ENCODE measurements around the gene ZEB2. TPM values are rescaled to one million over a fixed set of nuclear protein-coding genes. Genes with fewer than 3 reads are reported as not detected.

The ZEB2 gene
- total and polyA plus RNA-seq, 2 of the 13 experiments (the other 11 are each of a cell fraction or from before 2014, with no cell fraction given) = 0.07 TPM; not detected in 1

DNA sequence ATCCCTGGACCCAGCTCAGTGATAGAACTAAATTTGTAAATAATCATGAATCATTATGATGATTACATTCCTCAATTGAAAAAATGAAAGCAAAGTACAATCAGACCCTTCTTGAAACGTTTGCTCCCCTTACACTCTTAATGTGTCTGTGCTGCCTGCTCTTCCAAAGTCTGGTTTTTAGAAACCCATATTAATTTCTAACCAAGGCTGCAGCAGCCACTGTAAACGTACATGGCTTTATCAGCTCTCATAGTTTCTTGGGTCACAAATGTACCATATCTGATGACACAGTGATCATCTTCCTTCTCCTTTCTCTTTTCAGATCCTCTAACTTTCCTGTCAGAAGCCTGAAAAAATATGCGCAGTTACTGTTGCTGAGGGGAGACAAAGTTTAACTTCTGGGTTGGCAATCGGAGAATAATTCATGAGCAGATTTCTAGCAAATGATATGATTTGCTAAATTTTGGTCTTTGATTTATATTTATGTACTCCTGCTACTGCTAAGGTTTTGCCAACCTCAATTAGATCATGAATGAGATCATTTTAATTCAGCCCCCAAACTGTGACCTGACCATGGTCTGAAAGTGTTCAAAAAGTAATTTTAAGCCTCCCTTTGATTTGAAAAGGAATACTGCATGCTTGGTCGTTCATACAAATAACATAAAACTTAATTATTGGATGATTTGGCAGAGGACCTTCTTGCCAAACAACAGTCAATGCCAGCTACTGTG is 12.3 kb downstream of the ZEB2 start:
- Histone ChIP-seq H3K9ac (ENCODE audit: insufficient read depth, low read depth, low read length) (no peak overlapping the region), H3K79me2 (ENCODE audit: insufficient read depth, low read length) (no peaks in the 10 kb centered on the region)

DNA sequence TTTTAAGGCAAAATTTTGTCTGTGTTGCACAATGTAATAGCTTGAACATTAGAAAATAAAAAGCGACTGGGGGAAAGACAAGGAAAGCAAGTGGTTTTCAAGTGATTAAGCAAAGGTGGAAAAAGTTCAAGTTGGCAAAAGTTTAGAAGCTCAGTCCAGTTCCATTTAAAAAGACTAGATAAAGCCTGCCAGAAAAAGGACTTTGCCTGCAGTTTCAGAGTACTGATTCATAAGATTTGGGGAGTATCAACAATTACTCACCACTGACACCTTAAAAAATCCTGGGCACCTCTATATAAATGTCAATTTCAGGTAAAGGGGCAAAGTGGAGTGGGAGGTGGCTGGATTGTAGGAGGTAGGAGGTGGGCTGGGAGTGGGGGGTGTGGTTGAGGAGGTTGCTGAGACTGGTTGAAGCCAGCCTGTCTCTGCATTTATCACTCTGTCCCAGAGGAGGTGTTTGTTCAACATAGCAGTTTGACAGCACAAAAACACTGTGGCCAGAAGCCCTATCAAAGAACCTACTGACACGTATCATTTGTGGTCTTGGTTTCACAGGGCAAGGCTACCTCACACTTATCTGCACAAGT is 14.6 kb downstream of the ZEB2 start:
- DNase-seq (ENCODE audit: low spot score) (no peak), FAIRE-seq (no peak), ATAC-seq (no peak)
- Histone ChIP-seq H3K9me3 (ENCODE audit: low read length) (no peaks in the 10 kb centered on the region), H3K9ac (ENCODE audit: insufficient read depth, low read depth, low read length) (no peak overlapping the region), H3K79me2 (ENCODE audit: insufficient read depth, low read length) (no peaks in the 10 kb centered on the region), H4K20me1 (ENCODE audit: insufficient read depth, low read length) (no peaks in the 10 kb centered on the region), H3K4me3 (replicated peaks in 1 of 3; ENCODE audit: insufficient read depth in 1 of 3, low read depth in 2 of 3, low read length in 3 of 3) (no peak overlapping the region), H3K27me3 (ENCODE audit: control insufficient read depth in 1 of 2, insufficient read depth in 2 of 2, low read length in 2 of 2) (peaks cover 0 to 33% of the 10 kb centered on the region in 2 experiments; a peak in 4 of 5 replicates), H2AFZ (ENCODE audit: low read length) (no peak overlapping the region), H3K4me1 (ENCODE audit: insufficient read depth, low read length) (no peaks in the 10 kb centered on the region), H3K27ac (ENCODE audit: extremely low read length, insufficient read depth, low read length) (no peak overlapping the region), H3K4me2 (ENCODE audit: low read depth, low read length) (no peak overlapping the region), H3K36me3 (replicated peaks in 1 of 2; ENCODE audit: control insufficient read depth in 1 of 2, insufficient read depth in 2 of 2, low read length in 2 of 2) (no peaks in the 10 kb centered on the region)
- ChIA-PET CTCF (ENCODE audit: low intra/inter-chr PET ratio, low total read pairs) (no interaction called here), POLR2A (no interaction called here)
- intact Hi-C loops (cut with micrococcal nuclease; ENCODE audit: unreplicated experiment) (no loop called here), in situ Hi-C loops (cut with HindIII; ENCODE audit: extremely low pct_ligation_motif_present, low pct_unique_long_range_greater_than_20kb) (no loop called here)
- WGBS (ENCODE audit: low lambda C conversion rate) = 3% methylated on average over 2 of the region's 2 CpGs
- BruUV-seq (replicated peaks) = no TSS peak
- TF ChIP-seq SIX1 (CRISPR knock-in tag; IDR thresholded peaks at IDR 0.05; ENCODE audit: borderline replicate concordance) = no peak
- TF ChIP-seq, protein P1, sequence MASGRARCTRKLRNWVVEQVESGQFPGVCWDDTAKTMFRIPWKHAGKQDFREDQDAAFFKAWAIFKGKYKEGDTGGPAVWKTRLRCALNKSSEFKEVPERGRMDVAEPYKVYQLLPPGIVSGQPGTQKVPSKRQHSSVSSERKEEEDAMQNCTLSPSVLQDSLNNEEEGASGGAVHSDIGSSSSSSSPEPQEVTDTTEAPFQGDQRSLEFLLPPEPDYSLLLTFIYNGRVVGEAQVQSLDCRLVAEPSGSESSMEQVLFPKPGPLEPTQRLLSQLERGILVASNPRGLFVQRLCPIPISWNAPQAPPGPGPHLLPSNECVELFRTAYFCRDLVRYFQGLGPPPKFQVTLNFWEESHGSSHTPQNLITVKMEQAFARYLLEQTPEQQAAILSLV (CRISPR knock-in tag; IDR thresholded peaks at IDR 0.05; ENCODE audit: borderline replicate concordance) = no peak
- no peak for TF ChIP-seq ZNF564 (CRISPR knock-in tag; IDR thresholded peaks at IDR 0.05)
- no peak for TF ChIP-seq ETV5 (CRISPR knock-in tag; IDR thresholded peaks at IDR 0.05; ENCODE audit: borderline replicate concordance)
- TF ChIP-seq, protein P2, sequence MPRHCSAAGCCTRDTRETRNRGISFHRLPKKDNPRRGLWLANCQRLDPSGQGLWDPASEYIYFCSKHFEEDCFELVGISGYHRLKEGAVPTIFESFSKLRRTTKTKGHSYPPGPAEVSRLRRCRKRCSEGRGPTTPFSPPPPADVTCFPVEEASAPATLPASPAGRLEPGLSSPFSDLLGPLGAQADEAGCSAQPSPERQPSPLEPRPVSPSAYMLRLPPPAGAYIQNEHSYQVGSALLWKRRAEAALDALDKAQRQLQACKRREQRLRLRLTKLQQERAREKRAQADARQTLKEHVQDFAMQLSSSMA (CRISPR knock-in tag; IDR thresholded peaks at IDR 0.05) = no peak
- TF ChIP-seq, protein P3, sequence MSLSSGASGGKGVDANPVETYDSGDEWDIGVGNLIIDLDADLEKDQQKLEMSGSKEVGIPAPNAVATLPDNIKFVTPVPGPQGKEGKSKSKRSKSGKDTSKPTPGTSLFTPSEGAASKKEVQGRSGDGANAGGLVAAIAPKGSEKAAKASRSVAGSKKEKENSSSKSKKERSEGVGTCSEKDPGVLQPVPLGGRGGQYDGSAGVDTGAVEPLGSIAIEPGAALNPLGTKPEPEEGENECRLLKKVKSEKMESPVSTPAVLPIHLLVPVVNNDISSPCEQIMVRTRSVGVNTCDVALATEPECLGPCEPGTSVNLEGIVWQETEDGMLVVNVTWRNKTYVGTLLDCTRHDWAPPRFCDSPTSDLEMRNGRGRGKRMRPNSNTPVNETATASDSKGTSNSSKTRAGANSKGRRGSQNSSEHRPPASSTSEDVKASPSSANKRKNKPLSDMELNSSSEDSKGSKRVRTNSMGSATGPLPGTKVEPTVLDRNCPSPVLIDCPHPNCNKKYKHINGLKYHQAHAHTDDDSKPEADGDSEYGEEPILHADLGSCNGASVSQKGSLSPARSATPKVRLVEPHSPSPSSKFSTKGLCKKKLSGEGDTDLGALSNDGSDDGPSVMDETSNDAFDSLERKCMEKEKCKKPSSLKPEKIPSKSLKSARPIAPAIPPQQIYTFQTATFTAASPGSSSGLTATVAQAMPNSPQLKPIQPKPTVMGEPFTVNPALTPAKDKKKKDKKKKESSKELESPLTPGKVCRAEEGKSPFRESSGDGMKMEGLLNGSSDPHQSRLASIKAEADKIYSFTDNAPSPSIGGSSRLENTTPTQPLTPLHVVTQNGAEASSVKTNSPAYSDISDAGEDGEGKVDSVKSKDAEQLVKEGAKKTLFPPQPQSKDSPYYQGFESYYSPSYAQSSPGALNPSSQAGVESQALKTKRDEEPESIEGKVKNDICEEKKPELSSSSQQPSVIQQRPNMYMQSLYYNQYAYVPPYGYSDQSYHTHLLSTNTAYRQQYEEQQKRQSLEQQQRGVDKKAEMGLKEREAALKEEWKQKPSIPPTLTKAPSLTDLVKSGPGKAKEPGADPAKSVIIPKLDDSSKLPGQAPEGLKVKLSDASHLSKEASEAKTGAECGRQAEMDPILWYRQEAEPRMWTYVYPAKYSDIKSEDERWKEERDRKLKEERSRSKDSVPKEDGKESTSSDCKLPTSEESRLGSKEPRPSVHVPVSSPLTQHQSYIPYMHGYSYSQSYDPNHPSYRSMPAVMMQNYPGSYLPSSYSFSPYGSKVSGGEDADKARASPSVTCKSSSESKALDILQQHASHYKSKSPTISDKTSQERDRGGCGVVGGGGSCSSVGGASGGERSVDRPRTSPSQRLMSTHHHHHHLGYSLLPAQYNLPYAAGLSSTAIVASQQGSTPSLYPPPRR (CRISPR knock-in tag; IDR thresholded peaks at IDR 0.05; ENCODE audit: borderline replicate concordance) = no peak

More for the DNA sequence above, 12.3 kb downstream of the ZEB2 start:
- Histone ChIP-seq H3K4me2 (ENCODE audit: low read depth, low read length) (no peak overlapping the region), H4K20me1 (ENCODE audit: insufficient read depth, low read length) (no peaks in the 10 kb centered on the region), H3K27ac (ENCODE audit: extremely low read length, insufficient read depth, low read length) (no peak overlapping the region), H2AFZ (ENCODE audit: low read length) (no peak overlapping the region), H3K36me3 (replicated peaks in 1 of 2; ENCODE audit: control insufficient read depth in 1 of 2, insufficient read depth in 2 of 2, low read length in 2 of 2) (no peaks in the 10 kb centered on the region), H3K4me3 (replicated peaks in 1 of 3; ENCODE audit: insufficient read depth in 1 of 3, low read depth in 2 of 3, low read length in 3 of 3) (no peak overlapping the region), H3K27me3 (ENCODE audit: control insufficient read depth in 1 of 2, insufficient read depth in 2 of 2, low read length in 2 of 2) (peaks cover 0 to 49% of the 10 kb centered on the region in 2 experiments; a peak in 4 of 5 replicates), H3K4me1 (ENCODE audit: insufficient read depth, low read length) (no peaks in the 10 kb centered on the region), H3K9me3 (ENCODE audit: low read length) (no peaks in the 10 kb centered on the region)
- intact Hi-C loops (cut with micrococcal nuclease; ENCODE audit: unreplicated experiment) = no loop called here
- WGBS (ENCODE audit: low lambda C conversion rate) = 19% methylated on average over 5 of the region's 5 CpGs
- FAIRE-seq = no peak
- in situ Hi-C loops (cut with HindIII; ENCODE audit: extremely low pct_ligation_motif_present, low pct_unique_long_range_greater_than_20kb) = no loop called here
- BruUV-seq (replicated peaks) = no TSS peak
- TF ChIP-seq, protein P4, sequence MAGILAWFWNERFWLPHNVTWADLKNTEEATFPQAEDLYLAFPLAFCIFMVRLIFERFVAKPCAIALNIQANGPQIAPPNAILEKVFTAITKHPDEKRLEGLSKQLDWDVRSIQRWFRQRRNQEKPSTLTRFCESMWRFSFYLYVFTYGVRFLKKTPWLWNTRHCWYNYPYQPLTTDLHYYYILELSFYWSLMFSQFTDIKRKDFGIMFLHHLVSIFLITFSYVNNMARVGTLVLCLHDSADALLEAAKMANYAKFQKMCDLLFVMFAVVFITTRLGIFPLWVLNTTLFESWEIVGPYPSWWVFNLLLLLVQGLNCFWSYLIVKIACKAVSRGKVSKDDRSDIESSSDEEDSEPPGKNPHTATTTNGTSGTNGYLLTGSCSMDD (CRISPR knock-in tag; IDR thresholded peaks at IDR 0.05) = no peak
- no peak for TF ChIP-seq ZNF558 (CRISPR knock-in tag; IDR thresholded peaks at IDR 0.05; ENCODE audit: borderline replicate concordance)
- POLR2A ChIA-PET = no interaction called here
- DNase-seq (ENCODE audit: low spot score) = no peak
- no peak for ATAC-seq
- CTCF ChIA-PET (ENCODE audit: low intra/inter-chr PET ratio, low total read pairs) = no interaction called here

All from HepG2 (cell line).